Activated CD4-positive, alpha-beta T cell treated with anti-CD3 and anti-CD28 coated beads, Interleukin-2, amount 50 U/mL, for 16 hours (primary cell): ENCODE results near the gene CETP.
A peak's percentile ranks its signal among the peaks of the same experiment; 100 is the strongest.
"Not testable (repeated sequence)": the region's sequence is repeated elsewhere in the genome, so short reads cannot be mapped to it uniquely, and the experiment has no call there.

Experiments used
- DNase-seq: peaks from one replicate; pipeline ENCODE4 v3.0.0-alpha.2; 2020

CETP gene

DNA sequence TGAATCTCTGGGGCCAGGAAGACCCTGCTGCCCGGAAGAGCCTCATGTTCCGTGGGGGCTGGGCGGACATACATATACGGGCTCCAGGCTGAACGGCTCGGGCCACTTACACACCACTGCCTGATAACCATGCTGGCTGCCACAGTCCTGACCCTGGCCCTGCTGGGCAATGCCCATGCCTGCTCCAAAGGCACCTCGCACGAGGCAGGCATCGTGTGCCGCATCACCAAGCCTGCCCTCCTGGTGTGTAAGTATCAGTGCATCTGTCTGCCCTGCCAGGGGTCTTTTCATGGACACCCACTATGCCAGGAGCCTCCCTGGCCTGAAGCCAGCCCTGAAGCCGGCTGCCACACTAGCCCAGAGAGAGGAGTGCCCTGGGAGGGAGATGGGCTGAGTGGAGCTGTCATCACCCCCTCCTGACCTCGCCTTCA lies at the start of gene CETP:
Gene CETP (plus strand): TSS at position 100 of the 431 bp plus-strand sequence. CDS start 30 bp downstream, at position 130.
- DNase-seq, result no peak

DNA sequence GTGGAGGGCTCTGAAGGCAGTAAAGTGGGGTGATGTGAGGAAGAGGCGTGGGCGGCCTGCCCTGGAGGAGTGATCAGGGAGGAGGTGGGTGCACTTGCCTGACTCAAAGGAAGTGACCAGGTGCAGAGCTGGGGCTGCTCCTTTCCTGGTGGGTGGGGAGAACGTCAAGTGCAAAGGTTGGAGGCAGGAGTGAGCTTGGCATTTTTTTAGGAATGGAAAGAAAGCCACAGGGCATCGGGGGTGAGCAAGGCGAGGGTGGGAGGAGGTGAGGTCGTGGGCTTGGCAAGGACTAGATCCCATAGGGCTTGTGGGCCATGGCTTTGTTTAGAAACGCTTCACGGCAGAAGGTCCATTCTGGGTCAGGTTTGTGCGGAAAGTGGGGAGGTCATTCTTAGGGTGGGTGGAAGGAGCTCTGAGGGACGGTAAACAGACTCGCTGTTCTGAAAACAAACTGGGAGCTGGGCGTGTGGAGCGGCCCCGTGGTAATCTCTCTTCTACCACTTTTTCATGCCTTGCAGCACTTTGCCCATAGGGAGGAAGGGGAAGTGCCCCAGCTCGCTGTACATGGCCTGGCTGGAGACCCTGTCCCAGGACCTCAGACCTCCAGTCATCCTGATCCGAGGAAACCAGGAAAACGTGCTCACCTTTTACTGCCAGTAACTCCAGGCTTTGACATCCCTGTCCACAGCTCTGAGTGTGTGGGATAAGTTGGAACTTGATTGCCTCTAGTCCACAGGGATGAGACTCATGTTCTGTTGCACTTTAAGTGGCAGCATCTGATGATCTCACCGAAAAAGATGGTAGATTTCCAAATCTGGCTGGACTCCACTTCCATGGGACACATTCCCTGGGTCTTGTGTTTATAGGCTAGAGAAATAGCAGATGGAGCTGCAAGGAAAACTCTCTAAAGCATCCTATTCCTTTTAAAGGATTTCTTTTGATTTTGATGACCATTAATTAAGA lies 48.7 kb upstream of the CETP start:
- no peak for DNase-seq

DNA sequence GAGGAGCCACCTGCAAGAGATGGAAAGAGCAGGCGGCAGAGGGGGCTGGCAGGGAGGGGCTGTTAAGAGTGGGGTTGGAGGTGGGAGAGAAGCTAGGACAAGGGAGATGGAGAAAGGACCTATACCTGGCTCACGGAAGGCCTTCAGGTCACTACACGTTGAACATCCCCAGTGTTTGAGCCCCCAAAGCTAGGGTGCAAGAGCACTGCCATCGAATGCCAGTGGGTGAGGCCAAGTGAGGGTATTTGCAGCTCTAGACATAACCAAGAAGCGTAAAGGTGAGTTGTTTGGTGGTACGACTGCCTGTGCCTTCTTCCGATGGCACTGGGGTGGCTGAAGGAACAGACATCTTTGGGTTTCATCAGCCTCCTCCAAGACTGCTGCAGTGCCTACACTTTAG lies 46.9 kb upstream of the CETP start:
- DNase-seq, result no peak

DNA sequence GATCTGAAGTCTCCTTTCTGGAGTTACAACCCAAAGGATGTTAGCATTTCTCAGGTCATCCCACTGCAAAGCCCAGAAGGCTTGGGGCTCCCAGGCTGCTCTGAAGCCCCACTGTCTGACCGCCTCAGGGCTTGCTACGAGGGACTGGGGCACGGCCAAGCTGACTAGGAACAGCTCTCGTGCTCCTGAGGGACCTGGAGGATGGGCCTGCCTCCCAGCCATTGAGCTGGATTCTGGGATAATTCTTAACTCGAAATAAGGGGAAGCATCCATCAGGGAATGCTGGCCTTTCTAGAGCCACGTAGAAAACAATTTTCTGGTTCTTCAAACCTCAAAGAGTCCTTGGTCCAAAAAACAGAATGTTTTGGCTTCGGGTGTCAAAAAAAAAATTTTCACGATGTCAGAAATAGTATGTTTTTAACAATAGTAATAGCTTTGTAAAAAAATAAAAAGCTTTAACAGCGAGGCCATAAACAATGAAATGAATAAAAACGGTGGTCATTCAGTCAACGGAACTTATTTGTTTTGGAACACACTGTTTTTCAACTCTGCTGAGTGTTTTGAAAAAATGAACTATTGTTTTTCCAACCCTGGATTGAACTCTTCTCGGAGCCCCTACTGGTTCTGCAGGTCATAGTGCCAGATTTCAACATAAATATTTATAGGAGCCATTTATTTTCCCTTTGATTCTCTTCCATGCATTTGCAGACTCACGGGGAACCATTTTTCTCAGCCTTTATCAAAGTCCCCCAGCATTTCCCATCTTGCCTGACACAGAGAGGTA lies 46.2 kb upstream of the CETP start:
- no peak for DNase-seq

GRCh38 chr16:56916571-56917403 lies 45.0 kb upstream of the CETP start:
- peak; percentile 70 for DNase-seq

- no peak for DNase-seq
Observed at GRCh38 chr16:56918467-56919012, 43.2 kb upstream of the CETP start.

DNA sequence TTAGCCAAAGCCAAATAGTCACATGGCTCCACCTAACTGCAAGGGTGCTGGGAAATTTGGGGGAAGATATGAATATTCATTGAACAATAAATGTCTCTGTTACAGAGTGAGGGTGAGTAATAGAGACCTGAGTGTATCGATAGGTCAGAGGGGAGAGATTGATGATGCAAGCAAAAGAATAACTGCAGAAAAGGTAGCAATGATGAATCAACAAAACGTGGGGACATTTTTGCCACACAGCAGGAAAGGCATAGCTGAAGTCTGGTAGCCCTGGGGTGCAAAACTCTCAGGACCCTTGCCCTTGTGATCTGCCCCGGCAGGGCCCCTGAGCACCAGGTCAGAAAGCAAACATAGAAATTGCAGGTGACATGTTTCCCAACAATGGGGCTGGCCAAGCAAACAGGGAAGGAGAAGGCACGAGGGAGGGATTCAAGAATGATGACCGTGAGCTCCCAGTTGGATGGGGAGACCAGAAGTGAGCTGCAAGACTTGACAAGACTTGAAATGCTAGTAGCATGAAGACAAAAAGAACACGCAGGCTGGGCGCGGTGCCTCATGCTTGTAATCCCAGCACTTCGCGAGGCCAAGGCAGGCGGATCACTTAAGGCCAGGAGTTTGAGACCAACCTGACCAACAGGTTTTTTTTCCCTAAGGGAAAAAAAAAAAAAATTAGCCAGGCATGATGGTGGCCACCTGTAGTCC lies 42.5 kb upstream of the CETP start:
- no peak for DNase-seq

DNA sequence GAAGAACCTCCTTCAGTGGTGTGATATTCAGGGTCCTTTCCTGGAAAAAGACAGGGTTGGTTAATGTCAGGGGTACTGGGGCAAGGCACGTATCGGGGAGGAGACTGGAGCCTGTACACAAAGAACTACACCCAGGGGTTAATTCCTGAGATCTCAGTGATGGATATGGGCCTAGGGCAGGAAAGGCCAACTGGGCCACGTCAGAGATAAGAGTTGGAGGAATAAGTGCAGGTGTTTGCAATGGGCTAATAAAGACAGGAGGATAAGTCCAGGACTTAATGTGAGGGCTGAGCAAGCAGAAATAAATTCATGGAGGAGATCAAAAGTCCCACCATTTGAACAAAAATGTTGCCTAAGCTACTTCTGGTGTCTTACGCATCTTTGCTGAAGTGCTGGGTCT lies 40.2 kb upstream of the CETP start:
- DNase-seq, result no peak

DNA sequence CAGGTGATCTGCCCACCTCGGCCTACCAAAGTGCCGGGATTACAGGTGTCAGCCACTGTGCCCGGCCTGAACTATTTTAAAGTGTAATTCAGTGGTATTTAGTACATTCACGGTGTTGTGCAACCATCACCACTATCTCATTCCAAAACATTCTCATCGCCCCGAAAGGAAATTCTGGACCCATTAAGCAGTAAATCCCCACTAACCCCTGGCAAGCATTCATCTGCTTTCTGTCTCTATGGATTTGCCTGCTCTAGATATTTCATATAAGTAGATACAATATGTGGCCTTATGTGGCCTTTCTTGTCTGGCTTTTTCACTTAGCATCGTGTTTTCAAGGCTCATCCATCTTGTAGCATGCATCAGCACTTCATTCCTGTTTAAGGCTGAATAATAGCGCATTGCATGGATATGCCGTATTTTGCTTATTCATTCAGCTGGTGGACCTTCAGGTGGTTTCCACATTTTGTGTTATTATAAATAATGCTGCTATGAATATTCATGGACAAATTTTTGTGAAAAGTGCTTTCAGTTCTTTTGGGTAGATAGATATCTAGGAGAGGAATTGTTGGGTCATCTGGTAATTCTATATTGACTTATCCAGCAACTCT lies 38.2 kb upstream of the CETP start:
- DNase-seq, result no peak

- DNase-seq, result no peak
Observed at GRCh38 chr16:56927471-56927870, 34.3 kb upstream of the CETP start.

GRCh38 chr16:56929639-56930038 lies 32.1 kb upstream of the CETP start:
- no peak for DNase-seq

- DNase-seq, result no peak
Observed at GRCh38 chr16:56930486-56931270, 31.1 kb upstream of the CETP start.

DNA sequence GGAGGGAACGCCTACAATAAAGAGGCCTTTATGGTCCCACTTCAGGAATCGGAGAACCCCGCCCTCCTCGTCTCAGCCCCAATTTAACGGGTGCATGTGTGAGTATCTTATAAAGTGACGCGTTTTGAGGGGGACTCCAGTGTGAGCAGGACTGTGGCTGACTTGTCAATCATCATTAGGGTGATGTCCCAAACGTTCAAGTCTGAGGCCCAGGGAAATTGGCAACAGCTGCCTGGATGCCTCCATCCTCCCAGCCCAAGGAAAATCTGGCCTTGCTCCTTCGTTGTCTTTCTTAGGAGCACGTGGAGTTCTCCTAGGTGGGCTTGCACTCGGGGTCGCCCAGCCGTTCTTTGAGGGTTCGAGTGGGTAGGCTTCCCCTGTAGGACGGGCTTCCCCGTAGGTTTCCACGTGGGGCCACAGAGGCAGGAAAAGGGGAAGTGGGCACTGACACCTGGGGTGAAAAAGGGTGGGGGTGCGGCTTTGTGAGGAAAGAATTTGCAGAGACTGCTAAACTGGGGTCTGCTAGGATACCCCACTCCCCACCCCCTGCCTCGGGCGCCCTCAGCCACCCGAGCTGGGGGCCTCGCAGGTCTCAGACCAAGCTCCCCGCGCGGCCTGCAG lies 30.4 kb upstream of the CETP start:
- no peak for DNase-seq

DNA sequence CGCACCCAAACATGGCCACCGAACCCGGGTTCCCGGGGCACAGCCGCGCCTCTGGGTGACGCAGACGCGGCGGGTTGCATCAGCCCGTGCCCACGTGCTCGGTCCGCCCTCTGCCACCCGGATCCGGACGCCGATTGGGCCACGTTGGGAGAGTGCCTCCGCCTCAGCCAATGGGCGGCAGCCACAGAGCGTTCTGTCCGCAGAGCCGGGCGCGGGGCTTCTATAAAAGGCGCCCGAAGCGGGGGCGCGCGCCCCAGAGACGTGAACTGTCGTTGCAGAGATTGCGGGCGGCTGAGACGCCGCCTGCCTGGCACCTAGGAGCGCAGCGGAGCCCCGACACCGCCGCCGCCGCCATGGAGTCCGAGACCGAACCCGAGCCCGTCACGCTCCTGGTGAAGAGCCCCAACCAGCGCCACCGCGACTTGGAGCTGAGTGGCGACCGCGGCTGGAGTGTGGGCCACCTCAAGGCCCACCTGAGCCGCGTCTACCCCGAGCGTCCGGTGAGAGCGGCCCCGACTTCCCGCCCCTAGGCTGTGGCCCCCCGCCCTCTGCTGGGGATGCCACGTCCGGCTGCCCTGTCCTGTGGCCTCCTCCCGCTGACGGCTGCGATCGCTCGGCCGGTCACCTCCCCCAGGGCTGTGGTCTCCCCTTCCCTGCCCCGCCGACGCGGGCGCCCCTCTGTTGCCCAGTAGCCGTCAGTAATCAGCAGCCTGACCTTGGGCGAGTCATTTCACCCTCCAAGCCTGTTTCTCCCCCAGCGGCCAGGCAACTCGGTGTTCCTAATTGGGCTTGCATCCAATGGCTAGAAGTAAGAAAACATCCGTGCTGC lies 29.6 kb upstream of the CETP start, which contains the start of gene HERPUD1:
Gene HERPUD1 (plus strand): TSS at position 251 of the 829 bp plus-strand sequence. CDS start 103 bp downstream, at position 354.
- DNase-seq, result peak; percentile 100

GRCh38 chr16:56932721-56933619 lies 28.8 kb upstream of the CETP start:
- DNase-seq, result peak; percentile 56

DNA sequence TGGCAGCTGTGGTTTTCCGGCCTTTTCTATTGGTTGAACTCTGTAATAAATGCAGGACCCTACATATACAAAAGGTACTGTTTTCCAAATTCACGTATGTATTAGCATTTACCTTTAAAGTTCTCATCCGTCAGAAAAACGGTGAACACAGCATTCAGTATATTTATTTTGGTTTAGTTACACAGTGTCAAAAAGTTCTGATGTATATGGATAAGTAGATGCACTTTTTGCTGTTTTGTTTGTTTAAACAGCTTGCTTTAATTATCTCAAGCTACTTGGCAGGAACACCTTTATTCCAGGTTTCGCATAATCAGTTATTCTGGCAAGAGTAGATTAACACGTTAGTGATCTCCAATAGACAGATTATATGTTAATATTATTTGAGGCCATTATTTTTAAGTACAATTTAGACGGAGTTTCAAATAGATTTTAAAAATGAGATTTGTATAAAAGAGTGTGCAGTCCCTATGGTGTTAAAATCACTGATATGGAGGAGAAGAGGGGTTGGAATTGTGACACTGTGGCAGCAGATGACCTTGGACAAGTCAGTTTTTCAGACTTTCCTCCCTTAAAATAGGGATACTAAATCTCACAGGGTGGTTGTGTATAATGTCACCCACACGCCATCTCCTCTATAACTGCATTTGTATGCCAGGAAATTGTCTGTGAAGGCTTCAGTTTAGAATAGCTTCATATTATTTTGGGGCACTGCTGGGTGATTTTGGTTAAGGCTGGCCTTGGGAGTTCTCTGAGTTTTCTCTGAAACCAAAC lies 27.7 kb upstream of the CETP start:
- no peak for DNase-seq

GRCh38 chr16:56934599-56935145 lies 27.1 kb upstream of the CETP start:
- not testable (repeated sequence) for DNase-seq
